ENCODE measurements around the gene BEST4. TPM values are rescaled to one million over a fixed set of nuclear protein-coding genes. Genes with fewer than 3 reads are reported as not detected.
A peak's percentile ranks its signal among the peaks of the same experiment; 100 is the strongest.

Gene BEST4
- polyA plus RNA-seq, 1 donor (not counting 4 experiments of a cell fraction or from before 2014, with no cell fraction given), result 0.14 TPM

GRCh38 chr1:44778705-44779576 lies 9.0 kb downstream of the BEST4 start:
- Histone ChIP-seq H3K36me3 (ENCODE audit: control insufficient read depth in 2 of 2, extremely low read depth in 1 of 2, insufficient read depth in 2 of 2, low read length in 2 of 2) (peaks cover 26 to 47% of the 10 kb centered on the region in 2 experiments), H2AFZ (ENCODE audit: control insufficient read depth, low read length) (no peak overlapping the region), H4K20me1 (ENCODE audit: control insufficient read depth, extremely low read depth, insufficient read depth, low read length) (peaks cover 19% of the 10 kb centered on the region), H3K27ac (ENCODE audit: control insufficient read depth, insufficient read depth, low read length) (no peak overlapping the region), H3K4me1 (ENCODE audit: control insufficient read depth, extremely low read depth, insufficient read depth, low read length) (peaks cover 22% of the 10 kb centered on the region), H3K9me3 (ENCODE audit: control insufficient read depth, low read depth, low read length) (no peaks in the 10 kb centered on the region), H3K4me3 (ENCODE audit: control insufficient read depth in 2 of 3, extremely low read depth in 1 of 3, insufficient read depth in 2 of 3, low read depth in 1 of 3, low read length in 3 of 3) (no peak overlapping the region), H3K9ac (ENCODE audit: control insufficient read depth, extremely low read depth, insufficient read depth, low read length) (no peak overlapping the region), H3K27me3 (ENCODE audit: control insufficient read depth, extremely low read depth, insufficient read depth, low read length) (no peaks in the 10 kb centered on the region), H3K79me2 (ENCODE audit: control insufficient read depth, insufficient read depth, low read length) (peaks cover 36% of the 10 kb centered on the region), H3K4me2 (ENCODE audit: control insufficient read depth, extremely low read depth, insufficient read depth, low read depth, low read length) (peak overlapping the region; percentile 11), H3K9me1 (ENCODE audit: control insufficient read depth, extremely low read depth, insufficient read depth, low read length) (peaks cover 2% of the 10 kb centered on the region)
- FAIRE-seq, result no peak
- TF ChIP-seq CTCF (optimal IDR thresholded peaks at IDR 0.05 in 1 of 3, IDR thresholded peaks at IDR 0.05 in 1 of 3, conservative IDR thresholded peaks at IDR 0.05 in 1 of 3; ENCODE audit: extremely low read depth in 1 of 3, insufficient read depth in 2 of 3, low read length in 3 of 3) (no peak), EZH2 (IDR thresholded peaks at IDR 0.05; ENCODE audit: low read length) (no peak)
- DNase-seq (ENCODE audit: low read depth, low spot score), result no peak
- dilution Hi-C loops (cut with MboI; ENCODE audit: extremely low pct_ligation_motif_present, low sequenced_read_pairs), result no loop called here

GRCh38 chr1:44777969-44778635 lies 9.9 kb downstream of the BEST4 start:
- peaks cover 19% of the 10 kb centered on the region for H4K20me1 ChIP-seq (ENCODE audit: control insufficient read depth, extremely low read depth, insufficient read depth, low read length)
- H3K27ac ChIP-seq (ENCODE audit: control insufficient read depth, insufficient read depth, low read length), result no peak overlapping the region
- peaks cover 17% of the 10 kb centered on the region for H3K4me1 ChIP-seq (ENCODE audit: control insufficient read depth, extremely low read depth, insufficient read depth, low read length)
- peak overlapping the region in 2 of 3 experiments; percentile 85 to 94 for H3K4me3 ChIP-seq (ENCODE audit: control insufficient read depth in 2 of 3, extremely low read depth in 1 of 3, insufficient read depth in 2 of 3, low read depth in 1 of 3, low read length in 3 of 3)
- H3K36me3 ChIP-seq (ENCODE audit: control insufficient read depth in 2 of 2, extremely low read depth in 1 of 2, insufficient read depth in 2 of 2, low read length in 2 of 2), result peaks cover 26 to 47% of the 10 kb centered on the region in 2 experiments
- H3K79me2 ChIP-seq (ENCODE audit: control insufficient read depth, insufficient read depth, low read length), result peaks cover 36% of the 10 kb centered on the region
- no peak for TF ChIP-seq CTCF (optimal IDR thresholded peaks at IDR 0.05 in 1 of 3, IDR thresholded peaks at IDR 0.05 in 1 of 3, conservative IDR thresholded peaks at IDR 0.05 in 1 of 3; ENCODE audit: extremely low read depth in 1 of 3, insufficient read depth in 2 of 3, low read length in 3 of 3)
- no peak for TF ChIP-seq EZH2 (IDR thresholded peaks at IDR 0.05; ENCODE audit: low read length)
- H3K27me3 ChIP-seq (ENCODE audit: control insufficient read depth, extremely low read depth, insufficient read depth, low read length), result no peaks in the 10 kb centered on the region
- peak overlapping the region; percentile 92 for H3K4me2 ChIP-seq (ENCODE audit: control insufficient read depth, extremely low read depth, insufficient read depth, low read depth, low read length)
- no peaks in the 10 kb centered on the region for H3K9me3 ChIP-seq (ENCODE audit: control insufficient read depth, low read depth, low read length)
- H3K9me1 ChIP-seq (ENCODE audit: control insufficient read depth, extremely low read depth, insufficient read depth, low read length), result peaks cover 2% of the 10 kb centered on the region
- H3K9ac ChIP-seq (ENCODE audit: control insufficient read depth, extremely low read depth, insufficient read depth, low read length), result peak overlapping the region; percentile 92
- FAIRE-seq, result no peak
- dilution Hi-C loops (cut with MboI; ENCODE audit: extremely low pct_ligation_motif_present, low sequenced_read_pairs), result no loop called here
- DNase-seq (ENCODE audit: low read depth, low spot score), result no peak
- H2AFZ ChIP-seq (ENCODE audit: control insufficient read depth, low read length), result no peak overlapping the region

All from keratinocyte (primary cell).